Prostate gland (tissue), 2 donors: ENCODE measurements around the gene ACSM5. TPM values are rescaled to one million over a fixed set of nuclear protein-coding genes. Genes with fewer than 3 reads are reported as not detected.
"Not testable (repeated sequence)": the region's sequence is repeated elsewhere in the genome, so short reads cannot be mapped to it uniquely, and the experiment has no call there.

ENCODE experiments used
- DNase-seq: peaks from one replicate; pipeline ENCODE4 v3.0.0-alpha.2; 2019; ENCODE audit warnings: low spot score
- H3K27ac ChIP-seq, 2 donors: fragments of 200-600 bp; sonication (generic); 2 replicates each; pipeline ENCODE4 v1.5.1; 2017 to 2019
- H3K27me3 ChIP-seq: fragments of 200-600 bp; sonication (generic); replicated peaks from 2 replicates; pipeline ENCODE4 v1.5.1; 2019; ENCODE audit not compliant: insufficient read depth
- H3K36me3 ChIP-seq, 2 donors: fragments of 200-600 bp; sonication (generic); 1 replicate in 1 of 2; 2 replicates in 1 of 2; pipeline versions ENCODE4 v1.5.1 to v1.8.1; 2017 to 2019
- H3K4me1 ChIP-seq: fragments of 200-600 bp; sonication (generic); replicated peaks from 2 replicates; pipeline ENCODE4 v1.5.1; 2019
- H3K4me3 ChIP-seq, 2 donors: fragments of 200-600 bp; sonication (generic); 2 replicates each; pipeline ENCODE4 v1.5.1; 2017 to 2019
- H3K9me3 ChIP-seq: fragments of 200-600 bp; sonication (generic); 2 replicates; pipeline ENCODE4 v1.5.1; 2017
- CTCF ChIP-seq, 4 experiments: fragments of 200-600 bp in 2 of 4; fragments of 450-650 bp in 2 of 4; sonication (generic) in 2 of 4; IDR thresholded peaks; 1 replicate in 3 of 4; 2 replicates in 1 of 4; pipeline ENCODE4 v1.5.1; 2016 to 2019; ENCODE audit warnings: antibody characterized with exemption in 4 of 4, mild to moderate bottlenecking in 2 of 4, moderate library complexity in 2 of 4
- POLR2A ChIP-seq: fragments of 450-650 bp; IDR thresholded peaks from one replicate; pipeline ENCODE4 v1.6.1; 2016; ENCODE audit warnings: antibody characterized with exemption, mild to moderate bottlenecking
- POLR2AphosphoS5 ChIP-seq: sonication (generic); formaldehyde crosslinking; IDR thresholded peaks from one replicate; pipeline ENCODE4 v1.6.1; 2017; ENCODE audit warnings: antibody characterized with exemption
- WGBS: methylation state at CpG from one replicate; pipeline ENCODE4 v1.1.5; 2018; 5-methylcytosine and 5-hydroxymethylcytosine counted together
- intact Hi-C: fragments of 100-400 bp; cut with DNase I; formaldehyde crosslinking; loops from one replicate; pipeline ENCODE4 v1.14.2; 2022
- total RNA-seq, 2 donors: library from RNA; depleted of rRNA; stranded (reverse); fragments of >200 nt; gene quantifications; one replicate each; pipeline ENCODE4 v1.1.0, GENCODE V29; 2016

Gene ACSM5
- total RNA-seq, 2 donors from 2014 or later, result 1.1 to 9.7 TPM

GRCh38 chr16:20404637-20405036, 4.7 kb upstream of the ACSM5 start, which contains the start of gene PDILT:
Gene PDILT (minus strand): TSS chr16:20404737. CDS start chr16:20399300, 5,437 bp downstream.
- WGBS, result 88% methylated on average over 2 of the region's 2 CpGs
- Histone ChIP-seq H3K4me1 (no peaks in the 10 kb centered on the region), H3K36me3 (no peaks in the 10 kb centered on the region), H3K4me3 (no peak within 1 kb of the TSS), H3K27me3 (no peaks in the 10 kb centered on the region), H3K9me3 (no peaks in the 10 kb centered on the region), H3K27ac (no peak within 1 kb of the TSS)
- TF ChIP-seq POLR2A (no peak), POLR2AphosphoS5 (no peak)
- intact Hi-C loops, result no loop called here
- no peak for DNase-seq

- Histone ChIP-seq H3K4me3 (no peak overlapping the region), H3K36me3 (no peaks in the 10 kb centered on the region), H3K27me3 (no peaks in the 10 kb centered on the region), H3K4me1 (no peaks in the 10 kb centered on the region), H3K9me3 (no peaks in the 10 kb centered on the region), H3K27ac (no peak overlapping the region)
- TF ChIP-seq POLR2A (no peak), POLR2AphosphoS5 (no peak), CTCF (IDR thresholded peaks at IDR 0.05) (no peak)
- no peak for DNase-seq
- 80% methylated on average over 6 of the region's 6 CpGs for WGBS
- intact Hi-C loops, result no loop called here
Measured at GRCh38 chr16:20410121-20410723, 888 bp downstream of the ACSM5 start.

- no peak for TF ChIP-seq POLR2A
- no peak for TF ChIP-seq CTCF (IDR thresholded peaks at IDR 0.05)
- no peak for TF ChIP-seq POLR2AphosphoS5
- Histone ChIP-seq H3K27ac (no peak overlapping the region), H3K4me1 (no peaks in the 10 kb centered on the region), H3K27me3 (no peaks in the 10 kb centered on the region), H3K4me3 (no peak overlapping the region), H3K36me3 (no peaks in the 10 kb centered on the region), H3K9me3 (no peaks in the 10 kb centered on the region)
- intact Hi-C loops, result no loop called here
- WGBS, result 83% methylated on average over 2 of the region's 2 CpGs
- DNase-seq, result no peak
Measured at GRCh38 chr16:20411055-20411454, 1.7 kb downstream of the ACSM5 start.

GRCh38 chr16:20415541-20415940, 6.2 kb downstream of the ACSM5 start:
- H3K9me3 ChIP-seq, result no peaks in the 10 kb centered on the region
- TF ChIP-seq POLR2AphosphoS5 (no peak), CTCF (IDR thresholded peaks at IDR 0.05) (no peak), POLR2A (no peak)
- intact Hi-C loops, result no loop called here
- no peak overlapping the region for H3K4me3 ChIP-seq
- no peaks in the 10 kb centered on the region for H3K4me1 ChIP-seq
- no peak overlapping the region for H3K27ac ChIP-seq
- WGBS, result 65% methylated on average over 1 of the region's 1 CpG
- H3K27me3 ChIP-seq, result no peaks in the 10 kb centered on the region
- DNase-seq, result no peak
- no peaks in the 10 kb centered on the region for H3K36me3 ChIP-seq

- H3K4me3 ChIP-seq, H3K4me1 ChIP-seq, H3K27ac ChIP-seq, intact Hi-C loops, H3K36me3 ChIP-seq, H3K9me3 ChIP-seq, H3K27me3 ChIP-seq, DNase-seq: not testable (repeated sequence)
- WGBS, result 85% methylated on average over 8 of the region's 8 CpGs
Measured at GRCh38 chr16:20419093-20419492, 9.8 kb downstream of the ACSM5 start.

GRCh38 chr16:20421748-20422147, 12.4 kb downstream of the ACSM5 start:
- H3K4me1 ChIP-seq, H3K36me3 ChIP-seq, H3K27ac ChIP-seq, H3K4me3 ChIP-seq, H3K27me3 ChIP-seq, intact Hi-C loops, DNase-seq, H3K9me3 ChIP-seq: not testable (repeated sequence)
- 67% methylated on average over 2 of the region's 2 CpGs for WGBS

- H3K27me3 ChIP-seq, H3K27ac ChIP-seq, intact Hi-C loops, DNase-seq, H3K4me1 ChIP-seq, H3K4me3 ChIP-seq, H3K36me3 ChIP-seq, H3K9me3 ChIP-seq: not testable (repeated sequence)
- 92% methylated on average over 5 of the region's 5 CpGs for WGBS
Measured at GRCh38 chr16:20423772-20424128, 14.4 kb downstream of the ACSM5 start.
